H9 (cell line): ENCODE data around the gene DMXL2. TPM values are rescaled to one million over a fixed set of nuclear protein-coding genes. Genes with fewer than 3 reads are reported as not detected.

Experiments
- DNase-seq: peaks from one replicate; pipeline ENCODE4 v3.0.0-alpha.2; 2017
- H2AFZ ChIP-seq: one replicate; pipeline ENCODE4 v1.6.1; 2013; ENCODE audit warnings: mild to moderate bottlenecking, low read length, control low read depth, moderate library complexity
- H2AK5ac ChIP-seq: 2 replicates; pipeline ENCODE4 v1.6.1; 2013; ENCODE audit warnings: low read length, control low read depth, mixed read lengths; ENCODE audit not compliant: insufficient read length
- H2BK120ac ChIP-seq: one replicate; pipeline ENCODE4 v1.6.1; 2013; ENCODE audit warnings: low read depth, mild to moderate bottlenecking, low read length, control low read depth, inconsistent platforms; ENCODE audit not compliant: poor library complexity, severe bottlenecking
- H2BK12ac ChIP-seq: 2 replicates; pipeline ENCODE4 v1.6.1; 2013; ENCODE audit warnings: low read length, control low read depth, mixed read lengths, low read depth; ENCODE audit not compliant: insufficient read length
- H2BK15ac ChIP-seq: 2 replicates; pipeline ENCODE4 v1.6.1; 2013; ENCODE audit warnings: low read depth, low read length, control low read depth
- H2BK20ac ChIP-seq: one replicate; pipeline ENCODE4 v1.6.1; 2013; ENCODE audit warnings: low read depth, mild to moderate bottlenecking, low read length, control low read depth, inconsistent platforms; ENCODE audit not compliant: poor library complexity, severe bottlenecking
- H2BK5ac ChIP-seq: 2 replicates; pipeline ENCODE4 v1.6.1; 2013; ENCODE audit warnings: low read length, control low read depth, mixed read lengths; ENCODE audit not compliant: insufficient read length
- H3K14ac ChIP-seq: 2 replicates; pipeline ENCODE4 v1.6.1; 2013; ENCODE audit warnings: low read length, control low read depth; ENCODE audit not compliant: insufficient read depth
- H3K18ac ChIP-seq: 2 replicates; pipeline ENCODE4 v1.6.1; 2013; ENCODE audit warnings: low read depth, mild to moderate bottlenecking, mixed read lengths, low read length, control low read depth; ENCODE audit not compliant: insufficient read length
- H3K23ac ChIP-seq: 2 replicates; pipeline ENCODE4 v1.6.1; 2013; ENCODE audit warnings: low read length, control low read depth, mixed read lengths, low read depth; ENCODE audit not compliant: insufficient read length
- H3K23me2 ChIP-seq: 2 replicates; pipeline ENCODE4 v1.6.1; 2013; ENCODE audit warnings: low read depth, mild to moderate bottlenecking, mixed read lengths, low read length, control low read depth; ENCODE audit not compliant: insufficient read length, poor library complexity, severe bottlenecking
- H3K27ac ChIP-seq: 2 replicates; pipeline ENCODE4 v1.5.1; 2013; ENCODE audit warnings: low read length, control low read depth, mixed read lengths, low read depth; ENCODE audit not compliant: insufficient read length
- H3K27me3 ChIP-seq: 2 replicates; pipeline ENCODE4 v1.6.1; 2013; ENCODE audit warnings: low read length, control low read depth, inconsistent platforms; ENCODE audit not compliant: insufficient read depth
- H3K4ac ChIP-seq: 2 replicates; pipeline ENCODE4 v1.6.1; 2013; ENCODE audit warnings: low read depth, mild to moderate bottlenecking, control low read depth, inconsistent platforms, low read length, moderate library complexity
- H3K4me1 ChIP-seq: 2 replicates; pipeline ENCODE4 v1.6.1; 2013; ENCODE audit warnings: low read length, control low read depth, inconsistent platforms; ENCODE audit not compliant: insufficient read depth
- H3K4me2 ChIP-seq: 2 replicates; pipeline ENCODE4 v1.6.1; 2013; ENCODE audit warnings: low read length, control low read depth, mixed read lengths; ENCODE audit not compliant: insufficient read length, insufficient read depth
- H3K56ac ChIP-seq: 2 replicates; pipeline ENCODE4 v1.6.1; 2013; ENCODE audit warnings: low read depth, mild to moderate bottlenecking, mixed read lengths, low read length, control low read depth; ENCODE audit not compliant: insufficient read length
- H3K79me1 ChIP-seq: 2 replicates; pipeline ENCODE4 v1.6.1; 2013; ENCODE audit warnings: low read depth, mild to moderate bottlenecking, moderate library complexity, low read length, control low read depth, inconsistent platforms; ENCODE audit not compliant: insufficient read depth, poor library complexity, severe bottlenecking
- H3K79me2 ChIP-seq: 2 replicates; pipeline ENCODE4 v1.6.1; 2013; ENCODE audit warnings: low read length, control low read depth, inconsistent platforms; ENCODE audit not compliant: insufficient read depth
- H3K9ac ChIP-seq: 2 replicates; pipeline ENCODE4 v1.6.1; 2013; ENCODE audit warnings: low read length, control low read depth, mixed read lengths; ENCODE audit not compliant: insufficient read length; ENCODE audit errors: extremely low read depth
- H3K9me3 ChIP-seq: one replicate; pipeline ENCODE4 v1.6.1; 2013; ENCODE audit warnings: low read depth, low read length, inconsistent platforms; ENCODE audit not compliant: control insufficient read depth
- H3T11ph ChIP-seq: one replicate; pipeline ENCODE4 v1.6.1; 2013; ENCODE audit warnings: mild to moderate bottlenecking, low read length, control low read depth, inconsistent platforms
- H4K20me1 ChIP-seq: one replicate; pipeline ENCODE4 v1.6.1; 2013; ENCODE audit not compliant: control insufficient read depth, insufficient read length, insufficient read depth
- H4K5ac ChIP-seq: 2 replicates; pipeline ENCODE4 v1.6.1; 2013; ENCODE audit warnings: low read depth, mild to moderate bottlenecking, mixed read lengths, low read length, control low read depth; ENCODE audit not compliant: insufficient read length
- H4K8ac ChIP-seq: replicated peaks from 2 replicates; pipeline ENCODE4 v1.6.1; 2013; ENCODE audit warnings: low read length, control low read depth, mixed read lengths, low read depth; ENCODE audit not compliant: insufficient read length
- H4K91ac ChIP-seq: 2 replicates; pipeline ENCODE4 v1.6.1; 2013; ENCODE audit warnings: low read depth, mild to moderate bottlenecking, moderate library complexity, mixed read lengths, low read length, control low read depth; ENCODE audit not compliant: insufficient read length
- H3K27ac Mint-ChIP-seq, 3 experiments: 2 replicates in 2 of 3; 3 replicates in 1 of 3; pipeline ENCODE4 v1.8.0; 2020 to 2021; ENCODE audit warnings: mixed read lengths in 3 of 3, mild to moderate bottlenecking in 1 of 3, moderate library complexity in 1 of 3
- H3K27me3 Mint-ChIP-seq: 2 replicates; pipeline ENCODE4 v1.8.0; 2021; ENCODE audit warnings: low read depth, mild to moderate bottlenecking, moderate library complexity, mixed read lengths
- H3K36me3 Mint-ChIP-seq, 3 experiments: 2 replicates in 2 of 3; 3 replicates in 1 of 3; pipeline ENCODE4 v1.8.0; 2020 to 2021; ENCODE audit warnings: low read depth in 3 of 3, mixed read lengths in 3 of 3; ENCODE audit not compliant: insufficient read depth in 1 of 3
- H3K4me1 Mint-ChIP-seq, 2 experiments: 2 replicates each; pipeline ENCODE4 v1.8.0; 2020; ENCODE audit warnings: mixed read lengths in 2 of 2
- H3K4me3 Mint-ChIP-seq, 2 experiments: 2 replicates in 1 of 2; 3 replicates in 1 of 2; pipeline ENCODE4 v1.8.0; 2020 to 2021; ENCODE audit warnings: mild to moderate bottlenecking in 2 of 2, mixed read lengths in 2 of 2, moderate library complexity in 1 of 2
- H3K9me3 Mint-ChIP-seq, 2 experiments: 2 replicates in 1 of 2; 3 replicates in 1 of 2; pipeline ENCODE4 v1.8.0; 2020; ENCODE audit warnings: mild to moderate bottlenecking in 2 of 2, mixed read lengths in 2 of 2, moderate library complexity in 1 of 2
- CTCF ChIP-seq: fragments of 200-600 bp; sonication (generic); conservative IDR thresholded peaks from 3 replicates; pipeline ENCODE4 v1.8.0; 2021; ENCODE audit warnings: antibody characterized with exemption, mild to moderate bottlenecking
- WGBS: extraction: QIAGEN DNeasy Blood & Tissue Kit; methylation state at CpG from one replicate; pipeline ENCODE4 v1.1.7; 2013; ENCODE audit warnings: missing lambda C conversion rate, low lambda C conversion rate, mixed read lengths; ENCODE audit not compliant: insufficient read length; ENCODE audit errors: extremely low coverage; 5-methylcytosine and 5-hydroxymethylcytosine counted together
- total RNA-seq: library from RNA; stranded (reverse); gene quantifications from 2 replicates; pipeline ENCODE4 v1.2.1, GENCODE V29; 2021

Gene DMXL2
- total RNA-seq, 1 experiment from 2014 or later, result 13.9 TPM

- Histone ChIP-seq H3K23ac (no peak overlapping the region), H3K9me3 (no peaks in the 10 kb centered on the region), H4K8ac (no peak overlapping the region), H4K20me1 (no peaks in the 10 kb centered on the region), H4K91ac (no peak overlapping the region), H3K4ac (no peak overlapping the region), H2BK12ac (no peak overlapping the region), H3K18ac (no peak overlapping the region), H2BK120ac (no peak overlapping the region), H2BK20ac (no peak overlapping the region), H2BK5ac (no peak overlapping the region), H3K27ac (no peak overlapping the region), H2AK5ac (no peak overlapping the region), H4K5ac (no peak overlapping the region), H3K27me3 (no peaks in the 10 kb centered on the region), H3K79me2 (no peaks in the 10 kb centered on the region), H3K14ac (no peak overlapping the region), H3K79me1 (no peaks in the 10 kb centered on the region), H3K56ac (no peak overlapping the region), H2BK15ac (no peak overlapping the region), H3K4me2 (no peak overlapping the region), H2AFZ (no peak overlapping the region), H3K9ac (no peak overlapping the region), H3K4me1 (no peaks in the 10 kb centered on the region), H3K23me2 (no peaks in the 10 kb centered on the region), H3T11ph (no peak overlapping the region)
- Mint-ChIP-seq H3K4me3 (no peak overlapping the region), H3K4me1 (peaks cover 7 to 16% of the 10 kb centered on the region in 2 experiments), H3K27ac (peak overlapping the region in 2 of 3 experiments; percentile 12 to 68; a peak in 2 of 7 replicates), H3K9me3 (no peaks in the 10 kb centered on the region; a peak in 1 of 5 replicates), H3K27me3 (no peaks in the 10 kb centered on the region), H3K36me3 (peaks cover 1 to 12% (median 3%) of the 10 kb centered on the region in 3 experiments; a peak in 2 of 7 replicates)
- no peak for DNase-seq
- no CpG with 5 or more reads among the region's 6 CpGs for WGBS
- TF ChIP-seq CTCF, result no peak
Observed at GRCh38 chr15:51450001-51450400, 172.6 kb downstream of the DMXL2 start.
